AG04449 (cell line): Measurements from ENCODE around the gene EDAR.

Experiments
- CTCF ChIA-PET: fragments of 350-600 bp; formaldehyde crosslinking; extraction: SDS; loops from one replicate; lab custom pipeline; 2021; ENCODE audit warnings: antibody characterized with exemption; lab: Yijun Ruan, JAX
- POLR2A ChIA-PET: fragments of 400-600, 350-600 bp; formaldehyde crosslinking; extraction: SDS; loops from one replicate; lab custom pipeline; 2020; ENCODE audit warnings: antibody characterized with exemption, inconsistent platforms; lab: Yijun Ruan, JAX
- DNase-seq: peaks from one replicate; pipeline ENCODE4 v3.0.0-alpha.2; 2010; ENCODE audit warnings: low read depth, low spot score
- H3K4me3 ChIP-seq: 2 replicates; pipeline ENCODE4 v1.5.1; 2011; ENCODE audit warnings: low read depth, mild to moderate bottlenecking, control low read depth, low read length
- CTCF ChIP-seq: IDR thresholded peaks from one replicate; pipeline ENCODE4 v1.5.1; 2011; ENCODE audit warnings: mild to moderate bottlenecking, moderate library complexity, low read length, control low read depth, inconsistent platforms; ENCODE audit not compliant: insufficient read depth; ENCODE audit errors: missing control alignments

EDAR gene

GRCh38 chr2:108943751-108944150 lies 45.3 kb downstream of the EDAR start:
- CTCF ChIA-PET: interaction anchor here (1.0 kb wide), 1 partner anchor 14 kb away, joined by 3 read pairs; no protein-coding TSS in a partner anchor
- DNase-seq: no peak
- no peak for TF ChIP-seq CTCF
- H3K4me3 ChIP-seq: no peak overlapping the region
- POLR2A ChIA-PET: no interaction called here

GRCh38 chr2:108942888-108943287 lies 46.1 kb downstream of the EDAR start:
- TF ChIP-seq CTCF: no peak
- no peak for DNase-seq
- H3K4me3 ChIP-seq: no peak overlapping the region
- ChIA-PET CTCF (interaction anchor here (0.9 to 1.0 kb wide), 2 partner anchors 13 to 14 kb away, joined by 3 read pairs; no protein-coding TSS in a partner anchor), POLR2A (no interaction called here)

- H3K4me3 ChIP-seq: no peak overlapping the region
- no peak for TF ChIP-seq CTCF
- DNase-seq: no peak
- CTCF ChIA-PET: interaction anchor here (3.1 kb wide), 1 partner anchor 15 kb away, joined by 10 read pairs; no protein-coding TSS in a partner anchor
- POLR2A ChIA-PET: no interaction called here
These were observed 46.7 kb downstream of the EDAR start for GRCh38 chr2:108942231-108942825.

GRCh38 chr2:108941767-108942166 lies 47.3 kb downstream of the EDAR start:
- no peak for TF ChIP-seq CTCF
- DNase-seq: no peak
- POLR2A ChIA-PET: no interaction called here
- H3K4me3 ChIP-seq: no peak overlapping the region
- CTCF ChIA-PET: interaction anchor here (1.2 to 3.1 kb wide), 2 partner anchors 12 to 14 kb away, joined by 3 to 10 read pairs; no protein-coding TSS in a partner anchor

GRCh38 chr2:108941161-108941665 lies 47.8 kb downstream of the EDAR start:
- ChIA-PET POLR2A (no interaction called here), CTCF (interaction anchor here (1.2 to 3.1 kb wide), 2 partner anchors 12 to 13 kb away, joined by 3 to 10 read pairs; no protein-coding TSS in a partner anchor)
- H3K4me3 ChIP-seq: no peak overlapping the region
- TF ChIP-seq CTCF: no peak
- DNase-seq: no peak

GRCh38 chr2:108940156-108940555 lies 48.9 kb downstream of the EDAR start:
- TF ChIP-seq CTCF: no peak
- POLR2A ChIA-PET: no interaction called here
- CTCF ChIA-PET: interaction anchor here (3.1 kb wide), 1 partner anchor 12 kb away, joined by 10 read pairs; no protein-coding TSS in a partner anchor
- H3K4me3 ChIP-seq: no peak overlapping the region
- DNase-seq: no peak
